ENCODE measurements around the gene CDYL.

Gene CDYL

GRCh38 chr6:4852938-4853337 lies 76.7 kb downstream of the CDYL start:
- no peak for TF ChIP-seq CTCF (IDR thresholded peaks at IDR 0.05; ENCODE audit: control insufficient read depth, insufficient read depth, low read depth, low read length, missing control alignments)
- no peak for DNase-seq (ENCODE audit: low read depth)
- H3K4me3 ChIP-seq (ENCODE audit: control insufficient read depth, low read depth, low read length): no peak overlapping the region

GRCh38 chr6:4853349-4853748 lies 77.1 kb downstream of the CDYL start:
- no peak overlapping the region for H3K4me3 ChIP-seq (ENCODE audit: control insufficient read depth, low read depth, low read length)
- no peak for TF ChIP-seq CTCF (IDR thresholded peaks at IDR 0.05; ENCODE audit: control insufficient read depth, insufficient read depth, low read depth, low read length, missing control alignments)
- no peak for DNase-seq (ENCODE audit: low read depth)

GRCh38 chr6:4853782-4854511 lies 77.7 kb downstream of the CDYL start:
- no peak overlapping the region for H3K4me3 ChIP-seq (ENCODE audit: control insufficient read depth, low read depth, low read length)
- no peak for TF ChIP-seq CTCF (IDR thresholded peaks at IDR 0.05; ENCODE audit: control insufficient read depth, insufficient read depth, low read depth, low read length, missing control alignments)
- no peak for DNase-seq (ENCODE audit: low read depth)

- no peak overlapping the region for H3K4me3 ChIP-seq (ENCODE audit: control insufficient read depth, low read depth, low read length)
- DNase-seq (ENCODE audit: low read depth): no peak
- TF ChIP-seq CTCF (IDR thresholded peaks at IDR 0.05; ENCODE audit: control insufficient read depth, insufficient read depth, low read depth, low read length, missing control alignments): no peak
Observed at GRCh38 chr6:4856785-4857184, 80.6 kb downstream of the CDYL start.

- no peak for TF ChIP-seq CTCF (IDR thresholded peaks at IDR 0.05; ENCODE audit: control insufficient read depth, insufficient read depth, low read depth, low read length, missing control alignments)
- no peak for DNase-seq (ENCODE audit: low read depth)
- no peak overlapping the region for H3K4me3 ChIP-seq (ENCODE audit: control insufficient read depth, low read depth, low read length)
Observed at GRCh38 chr6:4858194-4859015, 82.2 kb downstream of the CDYL start.

GRCh38 chr6:4860387-4860786 lies 84.2 kb downstream of the CDYL start:
- H3K4me3 ChIP-seq (ENCODE audit: control insufficient read depth, low read depth, low read length): no peak overlapping the region
- no peak for TF ChIP-seq CTCF (IDR thresholded peaks at IDR 0.05; ENCODE audit: control insufficient read depth, insufficient read depth, low read depth, low read length, missing control alignments)
- DNase-seq (ENCODE audit: low read depth): no peak
